Gastroesophageal sphincter (tissue), 3 donors: ENCODE results near the gene MYO18A.

ENCODE experiments used
- CTCF ChIP-seq, 4 experiments: fragments of 200-600 bp in 2 of 4; fragments of 450-650 bp in 2 of 4; sonication (generic) in 1 of 4; IDR thresholded peaks; one replicate each; pipeline ENCODE4 v1.5.1; 2017 to 2019; ENCODE audit warnings: antibody characterized with exemption in 4 of 4, mild to moderate bottlenecking in 2 of 4, moderate library complexity in 2 of 4
- EP300 ChIP-seq: sonication (generic); formaldehyde crosslinking; IDR thresholded peaks from one replicate; pipeline ENCODE4 v1.6.1; 2017; ENCODE audit warnings: antibody characterized with exemption, mild to moderate bottlenecking
- POLR2A ChIP-seq, 2 donors: fragments of 450-650 bp; IDR thresholded peaks; one replicate each; pipeline ENCODE4 v1.6.1; 2017; ENCODE audit warnings: antibody characterized with exemption in 2 of 2, mild to moderate bottlenecking in 2 of 2, moderate library complexity in 1 of 2
- POLR2AphosphoS5 ChIP-seq: sonication (generic); formaldehyde crosslinking; IDR thresholded peaks from one replicate; pipeline ENCODE4 v1.6.1; 2017; ENCODE audit warnings: antibody characterized with exemption

GRCh38 chr17:29041091-29041490, 139.1 kb downstream of the MYO18A start:
- TF ChIP-seq CTCF (IDR thresholded peaks at IDR 0.05) (no peak), POLR2AphosphoS5 (no peak), EP300 (no peak), POLR2A (IDR thresholded peaks at IDR 0.05) (no peak)
